EL (cell line): ENCODE measurements around the gene ZNF200.
"Not testable (repeated sequence)": the region's sequence is repeated elsewhere in the genome, so short reads cannot be mapped to it uniquely, and the experiment has no call there.

Source experiments
- DNase-seq: peaks from one replicate; pipeline ENCODE4 v3.0.0-alpha.2; 2016

The ZNF200 gene

DNA sequence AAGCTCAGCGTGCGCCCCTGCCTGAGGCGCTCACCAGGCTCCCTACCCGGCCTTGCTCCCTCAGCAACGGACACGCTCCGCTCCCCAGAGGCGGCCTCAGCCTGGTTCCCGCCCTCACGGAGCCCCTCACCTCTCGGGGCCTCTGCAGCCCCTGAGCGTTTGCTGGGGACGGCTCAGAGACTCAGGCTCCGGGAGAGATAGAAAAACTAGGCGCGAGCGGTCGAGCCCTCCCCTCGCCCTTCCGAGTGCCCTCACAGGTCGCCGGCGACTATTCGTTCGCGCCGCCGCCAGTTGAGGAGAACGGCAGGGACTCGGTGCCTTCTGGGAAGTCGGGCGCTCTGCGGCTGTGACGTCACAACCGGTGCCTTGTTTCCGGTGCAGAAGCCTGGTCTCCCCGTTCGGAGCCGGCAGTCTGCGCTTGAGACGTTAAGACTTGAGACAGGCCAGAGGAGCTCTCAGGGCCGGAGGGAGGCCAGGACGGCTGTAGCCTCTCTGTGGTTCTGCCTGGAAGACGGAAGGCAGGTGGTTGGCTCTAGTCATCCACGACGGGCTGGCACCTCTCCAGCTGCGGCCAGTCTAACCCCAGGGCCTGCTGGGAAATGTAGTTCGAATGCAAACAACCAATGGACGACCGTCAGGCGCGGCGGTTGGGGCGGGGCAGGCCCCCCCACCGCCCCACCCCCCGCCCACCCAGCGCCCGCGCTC is at the start of gene ZNF200:
TSS of gene ZNF200 (minus strand) at position 302 of the 705 bp plus-strand sequence. CDS start 1,403 bp downstream, outside the sequence.
- peak; percentile 94 for DNase-seq

DNA sequence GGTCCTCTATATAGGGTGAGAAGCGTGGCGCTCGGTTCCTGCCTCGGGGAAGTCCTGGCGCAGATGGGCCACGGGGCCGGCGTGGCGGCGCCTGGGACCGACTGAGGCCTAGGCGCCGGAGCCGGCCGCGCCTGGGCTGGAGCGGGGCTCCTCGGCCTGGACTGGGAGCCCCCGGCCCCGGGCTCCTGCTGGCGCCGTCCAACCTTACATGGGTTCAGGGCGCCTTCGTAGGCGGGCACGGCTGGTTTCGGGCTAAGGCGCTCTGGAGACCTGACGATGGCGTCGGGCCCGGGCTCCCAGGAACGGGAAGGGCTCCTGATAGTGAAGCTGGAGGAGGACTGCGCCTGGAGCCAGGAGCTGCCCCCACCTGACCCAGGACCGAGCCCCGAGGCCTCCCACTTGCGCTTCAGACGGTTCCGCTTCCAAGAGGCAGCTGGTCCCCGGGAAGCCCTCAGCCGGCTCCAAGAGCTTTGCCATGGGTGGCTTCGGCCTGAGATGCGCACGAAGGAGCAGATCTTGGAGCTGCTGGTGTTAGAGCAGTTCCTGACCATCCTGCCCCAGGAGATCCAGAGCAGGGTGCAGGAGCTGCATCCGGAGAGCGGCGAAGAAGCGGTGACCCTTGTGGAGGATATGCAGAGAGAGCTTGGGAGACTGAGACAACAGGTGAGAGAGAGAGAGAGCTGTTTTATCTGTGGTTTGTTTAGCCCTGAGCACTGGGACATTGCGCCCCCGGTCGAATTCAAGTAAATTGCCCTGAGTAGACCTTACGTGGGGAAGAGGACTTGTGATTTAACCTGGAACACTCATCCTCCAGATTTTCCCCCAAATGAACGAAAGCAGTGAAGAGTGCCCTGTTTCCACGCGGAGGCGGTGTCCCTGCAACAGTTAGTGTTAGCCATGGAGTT is 48.8 kb upstream of the ZNF200 start:
- DNase-seq = no peak

- DNase-seq = peak; percentile 98
Observed at GRCh38 chr16:3282730-3283542, 48.0 kb upstream of the ZNF200 start, which contains the start of gene ZNF263. Gene ZNF263 (plus strand): TSS chr16:3283491. CDS start chr16:3283819, 328 bp downstream.

- DNase-seq = peak; percentile 78
Observed at GRCh38 chr16:3282103-3282729, 47.3 kb upstream of the ZNF200 start.

GRCh38 chr16:3281222-3281820 is 46.4 kb upstream of the ZNF200 start:
- no peak for DNase-seq

DNA sequence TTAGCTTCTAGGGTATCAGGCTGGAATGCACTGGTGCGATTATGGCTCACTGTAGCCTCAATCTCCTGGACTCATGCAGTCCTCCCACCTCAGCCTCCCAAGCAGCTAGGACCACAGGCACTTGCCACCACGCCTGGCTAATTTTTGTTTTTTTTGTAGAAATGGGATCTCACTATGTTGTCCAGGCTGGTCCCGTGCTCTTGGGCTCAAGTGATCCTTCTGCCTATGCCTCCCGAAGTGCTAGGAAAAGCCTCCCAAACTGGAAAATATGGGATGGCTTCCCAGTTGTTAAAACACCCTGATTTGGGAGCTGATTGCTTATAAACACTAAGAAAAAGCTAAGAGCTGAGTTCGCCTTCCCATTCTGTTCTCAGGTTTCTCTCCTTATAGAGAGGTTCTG is 41.7 kb upstream of the ZNF200 start:
- no peak for DNase-seq

DNA sequence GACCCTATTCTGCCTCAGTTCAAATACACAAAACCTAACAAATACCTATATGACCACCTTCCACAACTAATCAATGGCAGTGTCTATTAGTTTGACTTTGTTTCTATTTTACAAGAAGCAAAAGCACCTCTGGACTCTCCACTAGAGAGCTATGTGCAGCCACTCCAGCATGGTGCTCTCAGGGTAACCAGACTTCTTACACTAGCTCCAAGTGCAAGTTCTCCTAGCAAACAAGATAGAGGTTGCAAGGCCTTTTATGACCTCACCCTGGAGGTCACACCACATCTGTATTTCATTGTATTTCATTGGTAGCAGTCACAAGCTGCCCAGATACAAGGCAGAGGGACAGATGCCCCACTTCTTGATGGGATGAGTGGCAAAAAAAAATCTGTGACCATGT is 40.0 kb upstream of the ZNF200 start:
- no peak for DNase-seq

DNA sequence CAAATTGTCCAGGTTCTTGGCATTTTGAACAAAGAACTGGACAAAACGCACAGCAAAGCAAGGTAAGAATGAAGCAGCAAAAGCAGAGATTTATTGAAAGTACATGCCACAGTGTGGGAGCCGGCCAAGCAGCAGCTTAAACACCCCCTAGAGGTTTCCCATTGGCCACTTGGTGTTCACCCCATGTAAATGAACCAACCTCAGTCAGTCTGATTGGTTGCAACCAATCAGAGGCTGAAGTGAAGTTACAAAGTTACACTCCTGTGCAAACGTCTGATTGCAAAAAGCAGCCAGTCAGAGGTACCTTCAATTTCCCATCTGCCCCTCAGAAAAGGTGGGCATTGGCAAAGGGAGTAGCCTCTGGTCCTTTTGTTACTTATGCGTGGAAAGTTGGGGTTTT is 39.5 kb upstream of the ZNF200 start:
- DNase-seq = no peak

- DNase-seq = not testable (repeated sequence)
Observed at GRCh38 chr16:3271281-3271680, 36.3 kb upstream of the ZNF200 start.

- not testable (repeated sequence) for DNase-seq
Observed at GRCh38 chr16:3270718-3271117, 35.8 kb upstream of the ZNF200 start.

DNA sequence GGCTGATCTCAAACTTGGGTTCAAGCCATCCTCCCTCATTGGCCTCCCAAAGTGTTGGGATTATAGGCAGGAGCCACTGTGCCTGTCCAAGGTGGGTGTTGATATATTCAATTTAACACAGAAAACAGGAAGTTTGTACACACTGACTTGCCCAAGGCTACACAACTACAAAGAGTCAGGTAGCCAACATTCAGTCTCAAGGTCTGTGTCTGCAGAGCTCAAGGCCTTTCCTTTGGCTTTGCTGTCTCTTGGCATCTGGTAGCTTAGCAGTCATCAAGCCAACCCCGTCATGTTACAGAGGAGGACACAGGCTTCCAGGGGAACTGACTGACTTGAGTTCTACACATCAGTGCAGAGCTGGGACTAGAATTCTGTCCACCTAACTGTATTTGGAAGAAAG is 33.3 kb upstream of the ZNF200 start:
- DNase-seq = no peak

DNA sequence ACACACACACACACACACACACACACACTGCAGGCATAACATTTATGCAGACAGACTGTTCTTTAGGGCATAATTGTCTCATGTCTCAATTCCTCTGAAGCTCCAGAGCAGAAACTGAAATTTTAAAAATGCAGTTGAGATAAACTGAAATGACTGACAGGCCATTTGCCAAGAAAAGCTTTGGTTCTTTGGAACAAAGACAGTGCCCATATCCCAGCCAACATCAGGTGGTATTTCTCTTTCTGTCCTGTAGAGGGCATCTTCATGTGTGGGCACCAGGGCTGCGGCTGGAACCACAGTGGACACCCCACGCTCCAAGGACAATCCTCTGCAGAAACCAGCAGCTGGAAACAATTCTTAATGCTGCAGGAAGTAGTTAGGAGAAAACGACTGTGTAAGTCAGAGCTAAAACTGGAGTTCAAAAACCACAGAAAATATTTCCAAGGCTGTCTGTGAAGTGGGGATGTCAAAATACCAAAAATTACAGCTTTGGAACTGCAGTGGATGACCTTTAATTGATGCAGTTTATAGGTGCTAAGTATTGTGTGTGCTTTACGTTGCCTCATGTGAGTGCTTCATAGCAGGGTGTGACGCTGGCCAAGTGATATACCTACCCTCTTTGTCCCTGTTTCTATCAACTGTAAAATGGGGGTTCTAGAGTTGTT is 32.0 kb upstream of the ZNF200 start:
- peak; percentile 59 for DNase-seq

- peak; percentile 99 for DNase-seq
Observed at GRCh38 chr16:3264137-3265036, 29.4 kb upstream of the ZNF200 start.

GRCh38 chr16:3262517-3262916 is 27.6 kb upstream of the ZNF200 start:
- DNase-seq = no peak

- no peak for DNase-seq
Observed at GRCh38 chr16:3259836-3260235, 24.9 kb upstream of the ZNF200 start.

DNA sequence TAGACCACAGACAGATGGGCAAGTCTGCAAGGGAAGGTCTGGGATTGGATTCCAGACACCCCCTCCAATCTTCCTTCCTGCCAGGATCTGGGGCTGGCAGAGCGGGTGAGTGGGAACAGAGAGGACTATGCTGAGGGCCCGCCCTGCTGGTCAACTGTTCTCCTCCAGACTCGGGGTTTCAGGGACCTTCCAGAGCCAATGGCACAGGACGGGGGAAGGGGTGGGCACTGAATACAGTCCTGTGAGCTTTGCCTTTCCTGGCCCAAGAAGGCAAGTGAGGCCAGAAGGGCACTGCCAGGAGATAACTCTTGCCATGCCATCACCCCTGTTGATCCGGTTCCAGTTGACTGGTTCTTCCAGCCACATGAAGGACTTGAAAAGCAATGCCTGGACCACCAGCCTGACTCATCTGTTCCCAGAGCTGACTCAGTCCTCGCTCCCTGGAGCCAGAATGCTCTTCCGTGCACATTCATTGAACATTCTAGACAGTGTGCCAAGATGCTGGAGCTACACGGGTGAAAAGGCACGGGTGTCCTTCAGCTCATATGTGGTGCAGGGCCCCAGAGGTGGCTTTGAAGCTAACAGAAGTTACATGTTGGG is 22.0 kb upstream of the ZNF200 start:
- peak; percentile 52 for DNase-seq

DNA sequence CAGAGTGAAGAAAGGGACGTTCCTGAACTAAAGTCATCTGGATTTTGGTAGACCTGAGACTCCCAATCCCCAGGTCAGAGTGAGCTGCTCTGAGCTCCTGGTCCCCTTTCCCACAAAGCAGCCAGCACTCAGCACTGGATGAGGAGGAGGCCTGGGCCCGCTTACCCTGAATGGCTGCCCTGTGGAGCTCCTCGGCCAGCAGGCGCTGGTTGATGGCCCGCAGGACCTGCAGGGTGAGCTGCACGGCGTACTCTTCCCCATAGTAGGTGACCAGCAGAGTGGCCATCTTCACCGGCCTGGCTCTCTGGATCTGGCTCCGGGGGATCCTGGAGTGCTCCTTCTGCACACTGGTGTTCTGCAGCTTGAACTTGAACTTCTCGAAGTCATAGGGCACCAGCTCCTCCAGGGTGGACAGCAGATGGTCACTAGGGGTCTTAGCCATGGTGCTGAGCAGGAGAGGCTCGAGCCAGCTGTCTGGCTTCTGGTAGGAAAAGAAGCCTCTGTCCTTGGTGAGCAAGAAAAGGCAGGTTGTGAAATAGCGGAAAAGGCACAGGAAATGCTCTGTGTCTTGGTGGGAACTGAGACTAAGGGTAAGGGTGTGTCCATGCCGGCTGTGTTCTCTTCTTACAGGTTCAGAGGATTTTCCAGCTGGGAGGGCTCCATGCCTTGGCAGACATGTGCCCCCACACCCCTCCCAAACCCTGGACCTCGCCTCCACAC is 21.3 kb upstream of the ZNF200 start, which contains the start of gene MEFV:
TSS of gene MEFV (minus strand) at position 488 of the 720 bp plus-strand sequence. CDS start at position 442, 46 bp downstream.
- no peak for DNase-seq

DNA sequence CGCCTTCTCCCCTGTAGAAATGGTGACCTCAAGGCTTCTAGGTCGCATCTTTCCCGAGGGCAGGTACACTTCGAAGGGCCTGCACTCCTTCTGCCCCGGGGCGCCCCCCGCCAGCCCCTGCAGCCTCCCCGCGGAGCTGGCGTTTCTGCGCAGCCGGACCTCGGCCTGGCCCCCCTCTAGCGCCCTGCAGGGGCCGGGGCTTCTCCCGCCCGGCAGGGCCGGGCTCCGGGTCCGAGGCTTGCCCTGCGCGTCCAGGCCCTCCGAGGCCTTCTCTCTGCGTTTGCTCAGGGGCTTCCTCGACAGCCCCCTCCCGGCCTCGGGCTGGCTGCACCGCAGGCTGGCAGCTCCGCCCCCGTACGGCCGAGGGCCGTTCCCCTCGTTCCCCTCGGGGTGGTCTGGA is 19.4 kb upstream of the ZNF200 start:
- DNase-seq = no peak

GRCh38 chr16:3252967-3253366 is 18.0 kb upstream of the ZNF200 start:
- no peak for DNase-seq
